Ovary (tissue), 3 donors: ENCODE data around the gene MNAT1.

Source experiments
- EP300 ChIP-seq: sonication (generic); formaldehyde crosslinking; IDR thresholded peaks from one replicate; pipeline ENCODE4 v1.6.1; 2017; ENCODE audit warnings: antibody characterized with exemption
- POLR2A ChIP-seq: fragments of 450-650 bp; IDR thresholded peaks from one replicate; pipeline ENCODE4 v1.6.1; 2017; ENCODE audit warnings: antibody characterized with exemption, mild to moderate bottlenecking, moderate library complexity
- TF ChIP-seq, protein P1 (sequence below), 3 donors: fragments of 450-650 bp in 2 of 3; fragments of 200-600 bp in 1 of 3; IDR thresholded peaks; one replicate each; pipeline versions ENCODE4 v1.5.1 to v1.8.0; 2016 to 2022; ENCODE audit warnings: antibody characterized with exemption in 3 of 3, mild to moderate bottlenecking in 1 of 3
- donor health status: DM: no; HTN: no; CAD: no.

DNA sequence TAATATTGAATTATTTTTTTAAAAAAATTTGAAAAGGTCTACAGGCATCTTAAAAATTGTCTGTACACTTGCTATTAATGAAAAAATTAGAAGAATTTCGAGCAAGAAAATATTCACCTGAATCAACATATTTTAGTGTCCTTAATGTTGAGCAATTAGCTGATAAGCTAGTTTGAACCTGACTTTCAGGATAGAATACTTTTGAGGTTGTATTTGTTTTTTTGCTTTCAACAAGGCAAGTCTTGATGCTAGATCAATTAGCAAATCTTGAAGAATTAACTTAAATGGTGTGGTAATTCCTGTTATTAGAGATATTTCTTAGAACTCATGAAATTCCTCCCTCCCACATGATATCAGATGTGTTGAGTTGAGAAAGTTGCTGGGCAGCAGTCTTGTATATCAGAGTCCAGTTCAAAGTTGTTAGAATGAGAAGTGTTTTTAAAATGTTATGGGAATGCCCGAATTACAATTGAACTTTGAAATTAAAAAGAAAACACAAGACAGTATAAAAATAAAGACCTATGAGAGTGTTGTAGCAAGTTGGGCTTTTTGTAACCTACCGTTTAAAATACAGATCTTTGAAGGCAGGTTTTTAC, 127.1 kb downstream of the MNAT1 start:
- TF ChIP-seq, protein P1, sequence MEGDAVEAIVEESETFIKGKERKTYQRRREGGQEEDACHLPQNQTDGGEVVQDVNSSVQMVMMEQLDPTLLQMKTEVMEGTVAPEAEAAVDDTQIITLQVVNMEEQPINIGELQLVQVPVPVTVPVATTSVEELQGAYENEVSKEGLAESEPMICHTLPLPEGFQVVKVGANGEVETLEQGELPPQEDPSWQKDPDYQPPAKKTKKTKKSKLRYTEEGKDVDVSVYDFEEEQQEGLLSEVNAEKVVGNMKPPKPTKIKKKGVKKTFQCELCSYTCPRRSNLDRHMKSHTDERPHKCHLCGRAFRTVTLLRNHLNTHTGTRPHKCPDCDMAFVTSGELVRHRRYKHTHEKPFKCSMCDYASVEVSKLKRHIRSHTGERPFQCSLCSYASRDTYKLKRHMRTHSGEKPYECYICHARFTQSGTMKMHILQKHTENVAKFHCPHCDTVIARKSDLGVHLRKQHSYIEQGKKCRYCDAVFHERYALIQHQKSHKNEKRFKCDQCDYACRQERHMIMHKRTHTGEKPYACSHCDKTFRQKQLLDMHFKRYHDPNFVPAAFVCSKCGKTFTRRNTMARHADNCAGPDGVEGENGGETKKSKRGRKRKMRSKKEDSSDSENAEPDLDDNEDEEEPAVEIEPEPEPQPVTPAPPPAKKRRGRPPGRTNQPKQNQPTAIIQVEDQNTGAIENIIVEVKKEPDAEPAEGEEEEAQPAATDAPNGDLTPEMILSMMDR (IDR thresholded peaks at IDR 0.05) = no peak
- TF ChIP-seq POLR2A (no peak), EP300 (no peak)
